NCI-H2029 (cell line): ENCODE results near the gene USE1.

Experiments
- DNase-seq: peaks from one replicate; lab custom pipeline; 2025; lab: John Stamatoyannopoulos, UW

Gene USE1

GRCh38 chr19:17259118-17259780 lies 44.1 kb downstream of the USE1 start:
- no peak for DNase-seq

- no peak for DNase-seq
Observed at GRCh38 chr19:17259934-17260333, 44.8 kb downstream of the USE1 start.

GRCh38 chr19:17260842-17261325 lies 45.7 kb downstream of the USE1 start:
- DNase-seq, result peak; percentile 84

GRCh38 chr19:17262557-17262956 lies 47.4 kb downstream of the USE1 start:
- no peak for DNase-seq

- no peak for DNase-seq
Observed at GRCh38 chr19:17263712-17264640, 48.8 kb downstream of the USE1 start.

GRCh38 chr19:17264641-17264979 lies 49.5 kb downstream of the USE1 start, which contains the start of gene USHBP1:
Gene USHBP1 (minus strand): TSS chr19:17264745. CDS start chr19:17264299, 446 bp downstream.
- DNase-seq, result no peak

- DNase-seq, result no peak
Observed at GRCh38 chr19:17266026-17266425, 50.9 kb downstream of the USE1 start.

GRCh38 chr19:17266589-17266974 lies 51.4 kb downstream of the USE1 start:
- no peak for DNase-seq

GRCh38 chr19:17266975-17267788 lies 52.0 kb downstream of the USE1 start, which contains the start of gene BABAM1:
Gene BABAM1 (plus strand): TSS chr19:17267443. CDS start chr19:17268807, 1,364 bp downstream.
- DNase-seq, result peak; percentile 98

GRCh38 chr19:17268754-17269153 lies 53.6 kb downstream of the USE1 start:
- no peak for DNase-seq
